A549 (cell line): ENCODE data around the gene NUDCD3.

Experiments used
- RARB ChIP-seq: fragments of 250-450 bp; sonication (Bioruptor Pico); IDR thresholded peaks from 2 replicates; pipeline ENCODE4 v1.8.0; 2021; ENCODE audit warnings: mild to moderate bottlenecking, moderate library complexity
- TF ChIP-seq, protein P1 (sequence below): IDR thresholded peaks from 2 replicates; pipeline ENCODE4 v1.6.1; 2012
- TF ChIP-seq, protein P2 (sequence below): fragments of 200-600 bp; sonication (generic); IDR thresholded peaks from 2 replicates; pipeline ENCODE4 v1.6.1; 2016; ENCODE audit warnings: antibody characterized with exemption, mild to moderate bottlenecking, moderate library complexity

DNA sequence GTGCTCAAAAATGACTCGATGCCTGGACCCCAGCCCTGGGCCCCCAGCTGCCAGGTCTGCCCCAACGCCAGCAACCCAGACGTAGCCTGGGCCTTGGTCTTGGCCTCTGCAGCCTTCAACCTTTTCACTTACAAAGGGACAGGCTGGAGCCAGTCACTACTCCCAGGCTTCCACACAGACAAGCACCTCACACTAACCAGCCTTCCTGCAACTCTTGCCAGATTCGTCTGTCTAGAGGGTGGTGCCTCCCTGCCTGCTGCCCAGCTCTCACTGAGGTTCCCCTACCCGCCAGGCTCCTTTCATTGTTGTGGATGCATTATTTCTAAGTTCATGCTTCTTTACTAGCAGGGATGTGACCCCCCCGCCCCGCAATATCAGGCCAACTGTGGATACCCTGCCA is 56.3 kb downstream of the NUDCD3 start:
- TF ChIP-seq, protein P1, sequence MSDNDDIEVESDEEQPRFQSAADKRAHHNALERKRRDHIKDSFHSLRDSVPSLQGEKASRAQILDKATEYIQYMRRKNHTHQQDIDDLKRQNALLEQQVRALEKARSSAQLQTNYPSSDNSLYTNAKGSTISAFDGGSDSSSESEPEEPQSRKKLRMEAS = no peak
- TF ChIP-seq RARB (CRISPR knock-in tag) = no peak
- TF ChIP-seq, protein P2, sequence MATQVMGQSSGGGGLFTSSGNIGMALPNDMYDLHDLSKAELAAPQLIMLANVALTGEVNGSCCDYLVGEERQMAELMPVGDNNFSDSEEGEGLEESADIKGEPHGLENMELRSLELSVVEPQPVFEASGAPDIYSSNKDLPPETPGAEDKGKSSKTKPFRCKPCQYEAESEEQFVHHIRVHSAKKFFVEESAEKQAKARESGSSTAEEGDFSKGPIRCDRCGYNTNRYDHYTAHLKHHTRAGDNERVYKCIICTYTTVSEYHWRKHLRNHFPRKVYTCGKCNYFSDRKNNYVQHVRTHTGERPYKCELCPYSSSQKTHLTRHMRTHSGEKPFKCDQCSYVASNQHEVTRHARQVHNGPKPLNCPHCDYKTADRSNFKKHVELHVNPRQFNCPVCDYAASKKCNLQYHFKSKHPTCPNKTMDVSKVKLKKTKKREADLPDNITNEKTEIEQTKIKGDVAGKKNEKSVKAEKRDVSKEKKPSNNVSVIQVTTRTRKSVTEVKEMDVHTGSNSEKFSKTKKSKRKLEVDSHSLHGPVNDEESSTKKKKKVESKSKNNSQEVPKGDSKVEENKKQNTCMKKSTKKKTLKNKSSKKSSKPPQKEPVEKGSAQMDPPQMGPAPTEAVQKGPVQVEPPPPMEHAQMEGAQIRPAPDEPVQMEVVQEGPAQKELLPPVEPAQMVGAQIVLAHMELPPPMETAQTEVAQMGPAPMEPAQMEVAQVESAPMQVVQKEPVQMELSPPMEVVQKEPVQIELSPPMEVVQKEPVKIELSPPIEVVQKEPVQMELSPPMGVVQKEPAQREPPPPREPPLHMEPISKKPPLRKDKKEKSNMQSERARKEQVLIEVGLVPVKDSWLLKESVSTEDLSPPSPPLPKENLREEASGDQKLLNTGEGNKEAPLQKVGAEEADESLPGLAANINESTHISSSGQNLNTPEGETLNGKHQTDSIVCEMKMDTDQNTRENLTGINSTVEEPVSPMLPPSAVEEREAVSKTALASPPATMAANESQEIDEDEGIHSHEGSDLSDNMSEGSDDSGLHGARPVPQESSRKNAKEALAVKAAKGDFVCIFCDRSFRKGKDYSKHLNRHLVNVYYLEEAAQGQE = no peak
